ENCODE measurements around the gene CYP46A1.
"Not testable (repeated sequence)": the region's sequence is repeated elsewhere in the genome, so short reads cannot be mapped to it uniquely, and the experiment has no call there.

Gene CYP46A1

DNA sequence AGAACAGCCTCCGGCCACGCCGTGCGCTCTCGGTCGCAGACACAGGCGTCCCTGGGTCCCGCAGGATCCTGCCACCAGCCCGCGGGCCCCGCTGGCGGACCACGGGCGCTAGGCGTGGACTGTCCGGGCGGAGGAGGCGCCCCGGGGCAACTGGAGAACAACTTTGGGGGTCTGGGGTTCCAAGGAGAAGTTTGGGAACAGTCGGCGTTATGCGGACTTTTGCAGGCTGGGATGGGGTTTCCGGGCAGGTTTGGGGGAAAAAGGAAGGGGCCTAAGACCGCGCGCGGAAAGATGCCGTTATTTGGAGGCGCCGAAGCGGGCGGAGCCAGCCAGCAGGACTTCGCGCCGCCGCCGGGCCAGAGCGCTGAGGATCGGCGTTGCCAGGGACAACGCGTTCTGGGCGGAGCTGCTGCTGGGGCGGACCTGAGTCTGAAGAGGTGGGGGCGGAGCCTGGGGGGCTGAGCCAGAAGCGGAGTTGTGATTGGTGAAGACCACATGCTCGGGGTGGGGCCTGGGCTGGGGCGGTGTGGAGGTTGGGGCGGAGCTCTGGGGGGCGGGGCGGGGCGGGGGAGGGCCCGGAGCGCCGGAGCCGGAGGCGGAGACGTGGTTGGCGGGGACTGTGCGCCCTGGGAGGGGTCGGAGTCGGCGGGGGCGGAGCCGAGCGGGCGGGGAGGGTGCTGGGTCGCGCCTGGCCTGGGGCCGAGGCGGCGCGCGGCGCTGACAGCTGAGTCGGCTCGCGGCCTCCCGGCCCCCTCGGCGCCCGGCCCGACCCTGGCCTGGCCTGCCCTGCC, at the start of gene CYP46A1:
CYP46A1 (plus strand) TSS at position 680 of the 791 bp plus-strand sequence. CDS start 120 bp downstream, outside the sequence.
- DNase-seq (ENCODE audit: low read depth, low spot score): no peak

DNA sequence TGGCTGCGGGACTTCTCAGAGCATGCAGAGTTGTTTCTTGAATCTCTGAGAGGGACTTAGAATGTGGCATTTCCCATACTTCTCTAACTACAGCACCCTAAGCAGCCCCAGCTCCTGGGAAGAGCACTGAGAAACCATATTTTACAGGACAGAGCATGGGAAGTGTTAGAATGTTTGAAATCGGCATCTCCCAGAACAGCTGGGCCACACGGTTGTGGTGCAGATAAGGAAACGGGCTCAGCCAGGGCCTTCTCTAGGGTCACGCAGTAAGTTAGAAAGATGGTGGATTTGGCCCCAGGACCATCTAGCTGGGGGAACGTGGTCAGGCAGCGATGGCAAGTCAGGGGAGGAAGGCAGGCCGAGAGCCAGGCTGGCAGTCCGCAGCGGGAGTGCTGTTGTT, 49.7 kb upstream of the CYP46A1 start:
- no peak for DNase-seq (ENCODE audit: low read depth, low spot score)

DNA sequence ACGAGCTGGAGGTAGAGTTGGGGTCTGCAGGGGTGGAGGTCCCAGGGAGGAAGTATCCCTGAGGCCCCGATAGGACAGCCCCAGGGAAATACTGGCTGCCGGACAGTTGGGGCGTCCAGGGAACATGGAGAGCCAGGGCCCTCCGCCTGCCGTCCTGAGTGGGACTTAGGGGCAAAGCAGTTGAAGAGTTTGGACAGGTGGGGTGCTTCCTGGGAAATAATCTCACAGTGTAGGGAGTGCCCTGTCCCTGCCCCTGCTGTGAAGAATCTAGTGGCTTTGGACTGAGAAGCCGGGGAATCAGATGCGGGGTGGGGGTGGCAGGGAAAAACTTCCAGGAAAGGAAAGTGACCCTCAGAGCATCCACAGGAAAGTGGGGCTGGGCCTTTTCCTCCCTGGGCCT, 49.0 kb upstream of the CYP46A1 start:
- no peak for DNase-seq (ENCODE audit: low read depth, low spot score)

DNA sequence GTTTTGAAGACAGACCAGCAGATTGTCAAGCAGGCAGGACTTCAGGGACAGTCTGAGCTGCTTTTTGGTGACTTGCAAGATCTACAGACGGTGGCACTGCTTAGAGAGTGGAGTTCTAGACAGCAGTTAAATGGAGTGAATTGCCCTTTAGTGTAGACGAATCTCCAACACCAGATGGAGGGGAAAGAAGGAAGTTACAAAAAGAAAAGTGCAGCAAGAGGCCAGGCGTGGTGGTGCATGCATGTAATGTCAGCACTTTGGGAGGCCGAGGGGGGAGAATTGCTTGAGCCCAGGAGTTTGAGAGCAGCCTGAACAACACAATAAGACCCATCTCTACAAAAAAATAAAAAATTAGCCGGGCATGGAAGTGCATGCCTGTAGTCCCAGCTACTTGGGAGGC, 47.6 kb upstream of the CYP46A1 start:
- DNase-seq (ENCODE audit: low read depth, low spot score): no peak

DNA sequence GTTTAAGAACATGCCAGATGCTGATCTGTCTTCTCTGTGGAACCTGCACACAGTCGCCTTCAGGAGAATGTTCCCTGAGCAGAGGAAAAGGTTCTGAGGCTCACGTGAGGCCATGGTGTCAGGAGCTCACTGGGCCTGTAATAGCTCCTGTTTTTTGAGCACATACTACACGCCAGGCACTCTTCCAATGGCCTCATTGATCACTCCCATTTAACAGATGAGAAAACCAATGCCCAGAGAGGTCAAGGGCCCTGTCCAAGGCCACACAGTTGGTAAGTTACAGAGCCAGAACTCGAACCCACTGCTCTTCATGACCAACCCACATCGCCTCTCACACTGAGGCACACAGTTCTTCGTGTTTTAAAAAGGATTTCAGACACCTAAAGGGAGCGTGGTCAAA, 46.5 kb upstream of the CYP46A1 start:
- no peak for DNase-seq (ENCODE audit: low read depth, low spot score)

DNA sequence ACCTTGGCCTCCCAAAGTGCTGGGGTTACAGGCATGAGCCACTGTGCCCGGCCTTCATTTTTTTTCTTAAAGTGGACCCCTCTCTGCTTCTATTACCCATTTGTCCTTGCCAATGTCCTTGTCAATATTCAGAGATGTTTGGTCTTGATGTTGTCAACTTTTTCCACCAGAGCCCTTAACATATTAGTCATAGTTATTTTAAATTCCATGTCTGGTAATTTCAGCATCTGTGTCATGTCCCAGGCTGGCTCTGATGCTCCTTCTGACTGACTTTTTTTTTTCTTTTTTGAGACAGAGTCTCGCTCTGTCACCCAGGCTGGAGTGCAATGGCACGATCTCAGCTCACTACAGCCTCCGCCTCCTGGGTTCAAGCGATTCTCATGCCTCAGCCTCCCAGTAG, 41.3 kb upstream of the CYP46A1 start:
- DNase-seq (ENCODE audit: low read depth, low spot score): not testable (repeated sequence)

DNA sequence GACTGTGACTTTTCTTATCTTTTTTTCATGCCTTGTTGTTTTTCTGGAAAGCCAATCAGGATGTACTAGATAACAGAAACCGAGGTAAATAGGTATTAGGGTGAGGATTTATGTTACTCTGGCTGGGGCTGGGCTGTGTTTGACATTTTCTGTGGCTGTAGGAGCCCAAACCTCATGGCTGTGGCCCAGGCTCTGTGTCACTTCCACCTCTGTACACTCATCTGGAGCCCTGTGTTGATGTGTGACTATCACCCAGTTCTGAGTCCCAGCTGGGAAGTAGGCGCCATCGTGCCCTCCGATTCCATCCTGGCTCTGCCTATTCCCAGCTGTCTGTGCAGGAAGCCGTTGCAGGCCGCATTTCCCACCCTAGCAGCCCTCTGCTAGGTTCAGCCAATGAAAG, 40.8 kb upstream of the CYP46A1 start:
- no peak for DNase-seq (ENCODE audit: low read depth, low spot score)

DNA sequence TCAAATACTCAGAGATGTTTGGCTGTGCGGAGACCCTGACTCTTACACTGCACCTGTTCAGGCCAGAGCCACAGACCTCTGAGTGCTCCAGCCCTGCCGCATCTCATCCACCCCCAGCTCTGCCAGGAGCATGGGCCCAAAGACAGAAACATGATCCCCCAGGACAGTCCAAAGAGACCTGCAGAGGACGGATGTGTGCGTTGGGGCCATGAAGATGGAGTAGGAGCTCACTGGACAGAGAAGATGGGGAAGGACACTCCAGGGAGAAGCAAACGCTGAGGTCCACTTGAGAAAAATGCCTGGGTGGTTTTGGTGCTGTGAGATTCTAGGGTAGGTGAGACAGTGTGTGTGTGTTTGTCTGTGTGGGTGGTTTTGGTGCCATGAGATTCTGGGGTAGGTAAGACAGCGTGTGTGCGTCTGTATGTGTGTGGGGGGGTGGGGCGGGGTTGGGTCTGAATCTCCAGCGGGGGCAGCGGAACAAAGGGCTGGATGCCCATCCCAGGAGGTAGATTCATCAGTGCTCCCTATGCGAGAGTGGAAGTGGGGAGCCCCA, 40.0 kb upstream of the CYP46A1 start:
- no peak for DNase-seq (ENCODE audit: low read depth, low spot score)

DNA sequence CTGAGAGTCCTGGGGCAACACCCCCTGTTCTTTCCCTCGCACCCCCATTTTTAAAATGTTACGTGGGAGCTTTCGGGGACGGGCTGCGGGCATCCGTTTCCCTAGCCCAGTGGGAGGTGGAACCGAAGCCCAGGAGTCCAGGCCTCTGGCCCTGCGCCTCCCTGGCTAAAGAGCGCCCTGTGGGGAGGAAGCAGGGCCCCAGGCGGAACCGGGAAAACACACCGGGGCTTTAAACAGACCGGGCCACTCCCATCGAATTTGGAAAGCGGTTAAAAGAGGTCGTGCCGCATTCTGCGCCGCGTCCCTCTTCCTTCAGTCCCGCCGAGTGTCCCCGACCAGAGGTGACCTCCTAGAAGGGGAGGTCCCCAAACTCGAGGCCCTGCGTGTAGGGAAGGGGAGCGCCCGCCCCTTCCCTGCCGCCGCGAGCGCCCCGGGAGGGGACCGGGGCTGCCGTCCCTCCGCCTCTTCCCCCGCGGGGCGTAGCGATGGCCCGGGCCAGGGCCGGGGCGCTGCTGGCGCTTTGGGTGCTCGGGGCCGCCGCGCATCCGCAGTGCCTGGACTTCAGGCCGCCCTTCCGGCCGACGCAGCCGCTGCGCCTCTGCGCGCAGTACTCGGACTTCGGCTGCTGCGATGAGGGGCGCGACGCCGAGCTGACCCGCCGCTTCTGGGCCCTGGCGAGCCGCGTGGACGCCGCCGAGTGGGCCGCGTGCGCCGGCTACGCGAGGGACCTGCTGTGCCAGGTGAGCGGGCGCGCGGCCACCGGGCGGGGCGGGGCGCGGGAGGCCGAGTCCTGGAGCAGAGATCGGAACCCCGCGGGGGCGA, 39.2 kb upstream of the CYP46A1 start, which contains the start of gene HHIPL1:
HHIPL1 (plus strand) TSS at position 407 of the 822 bp plus-strand sequence; CDS start at position 486, 79 bp downstream.
- DNase-seq (ENCODE audit: low read depth, low spot score): no peak

DNA sequence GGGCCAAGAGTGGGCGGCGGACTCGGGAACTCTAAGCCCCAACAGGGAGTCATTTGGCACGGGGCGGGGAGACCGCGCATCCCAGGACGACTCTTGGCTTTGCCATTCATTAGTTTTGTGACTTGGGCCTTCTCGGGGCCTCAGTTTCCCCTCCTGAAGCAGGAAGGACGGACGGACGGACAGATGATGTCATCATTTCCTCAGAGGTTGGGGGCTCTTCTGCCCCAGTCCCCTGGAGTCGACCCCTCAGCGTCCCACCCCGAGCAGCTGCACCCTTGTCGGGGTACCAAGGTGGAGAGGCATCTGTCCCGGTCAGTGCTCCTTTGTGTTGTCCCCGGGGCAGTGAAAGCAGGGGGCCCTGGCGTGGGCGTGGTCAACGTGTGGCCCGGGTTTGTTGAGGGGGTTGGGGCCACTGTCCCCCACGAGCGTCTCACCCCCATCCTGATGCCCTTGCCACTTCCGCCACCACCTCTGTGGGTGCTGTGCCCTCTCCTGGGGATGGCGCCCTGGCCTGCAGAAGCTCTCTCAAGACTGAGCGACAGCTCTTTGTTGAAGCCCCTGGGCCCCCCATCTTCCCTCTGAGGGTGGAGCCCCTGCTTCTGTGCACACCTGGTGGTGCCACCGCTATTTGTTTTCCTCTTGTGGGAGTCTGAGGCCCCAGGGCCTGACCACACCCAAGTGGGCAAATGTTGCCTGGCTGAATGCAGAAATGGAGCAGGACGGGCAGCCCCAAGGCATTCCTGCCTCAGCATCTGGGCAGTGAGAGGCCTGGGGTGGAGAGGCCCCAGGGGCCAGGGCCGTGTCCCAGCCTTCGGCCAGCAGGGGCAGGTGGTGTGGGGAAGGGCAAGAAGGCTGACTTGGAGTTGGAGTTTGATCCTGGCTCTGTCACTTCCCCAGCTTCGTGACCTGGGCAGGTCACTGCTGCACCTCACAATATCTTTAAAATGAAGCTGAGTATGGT, 38.3 kb upstream of the CYP46A1 start:
- DNase-seq (ENCODE audit: low read depth, low spot score): no peak

DNA sequence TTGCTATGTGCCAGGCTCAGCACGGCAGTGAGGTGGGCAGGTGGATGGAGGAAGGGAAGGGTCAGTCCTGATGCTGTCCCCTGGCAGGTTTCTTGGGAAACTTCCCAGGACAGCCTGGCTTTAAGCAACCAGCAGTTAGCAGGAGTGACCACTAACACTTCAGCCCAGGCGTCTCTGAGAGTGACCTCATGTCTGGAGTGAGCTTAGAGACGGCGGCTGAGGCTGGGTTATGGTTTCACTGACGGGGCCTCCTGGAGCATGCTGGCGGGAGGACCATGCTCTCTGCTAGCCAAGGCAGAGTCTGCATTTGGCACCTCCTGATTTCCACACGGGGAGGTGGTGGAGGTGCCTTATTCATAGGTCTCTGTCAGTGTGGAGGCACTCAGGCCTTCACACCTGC, 36.7 kb upstream of the CYP46A1 start:
- DNase-seq (ENCODE audit: low read depth, low spot score): no peak

DNA sequence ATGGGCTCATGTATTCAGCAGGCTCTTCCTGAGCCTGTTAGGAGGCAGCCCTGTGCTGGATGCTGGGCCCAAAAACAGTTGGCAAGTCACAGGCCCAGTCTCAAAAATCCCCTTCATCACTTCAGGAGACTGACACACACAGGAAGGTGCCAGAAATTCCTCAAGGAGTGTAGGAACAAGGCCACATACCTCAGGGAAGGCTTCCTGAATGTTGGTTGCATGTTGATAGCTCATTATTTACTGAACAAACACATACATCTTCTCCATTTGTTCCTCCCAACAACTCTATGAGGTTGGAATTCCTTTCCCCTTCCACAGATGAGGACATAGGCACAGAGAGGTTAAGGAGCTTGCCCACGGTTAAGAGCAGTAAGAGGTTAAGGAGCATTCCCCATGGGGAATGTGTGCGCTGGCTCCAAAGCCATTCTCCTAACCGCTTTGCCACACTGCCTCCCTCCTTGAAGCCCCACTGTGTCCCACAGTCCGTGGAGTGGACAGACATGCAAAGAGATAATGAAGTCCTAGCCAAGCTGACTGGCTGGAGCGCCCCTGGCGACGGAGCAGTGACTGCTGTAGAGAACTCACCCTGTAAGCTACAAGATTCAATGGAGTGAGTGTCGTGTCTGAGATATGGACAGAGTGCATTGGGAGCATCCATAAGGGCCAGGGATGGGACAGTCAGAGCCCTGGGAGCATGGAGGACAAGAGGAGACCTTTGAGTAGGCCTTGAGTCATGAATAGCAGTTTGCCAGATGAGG, 35.9 kb upstream of the CYP46A1 start:
- DNase-seq (ENCODE audit: low read depth, low spot score): no peak

DNA sequence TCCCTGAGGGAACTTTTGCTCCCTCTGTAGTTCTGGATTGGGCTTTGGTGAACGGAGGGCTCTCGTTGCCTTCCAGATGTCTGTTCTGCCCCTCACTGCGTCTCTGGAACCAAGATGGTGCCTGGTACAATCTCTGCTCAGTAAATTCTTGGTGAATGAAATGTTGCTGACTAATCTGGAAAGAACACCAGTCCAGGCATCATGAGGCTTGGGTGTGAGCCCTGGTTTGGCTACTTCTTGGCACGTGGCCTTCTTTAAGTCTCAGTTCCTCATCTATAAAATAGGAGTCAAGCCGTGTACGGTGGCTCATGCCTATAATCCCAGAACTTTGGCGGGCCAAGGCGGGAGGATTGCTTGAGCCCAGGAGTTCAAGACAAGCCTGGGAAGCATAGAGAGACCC, 34.9 kb upstream of the CYP46A1 start:
- DNase-seq (ENCODE audit: low read depth, low spot score): no peak

DNA sequence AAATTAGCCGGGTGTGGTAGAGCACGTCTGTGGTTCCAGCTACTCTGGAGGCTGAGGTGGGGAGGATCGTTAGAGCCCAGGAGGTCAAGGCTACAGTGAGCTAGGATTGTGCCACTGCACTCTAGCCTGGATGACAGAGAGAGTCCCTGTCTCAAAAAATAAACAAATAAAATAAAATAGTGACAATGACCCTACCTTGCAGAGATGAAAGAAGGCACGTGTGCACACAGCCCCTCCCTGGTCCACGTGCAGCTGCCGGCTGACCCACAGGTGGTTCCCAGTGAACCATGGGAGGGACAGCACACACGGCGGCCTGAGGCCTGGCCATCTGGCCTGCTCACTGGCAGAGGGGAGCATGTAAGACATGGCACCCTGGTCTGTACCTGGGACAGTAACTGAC, 34.5 kb upstream of the CYP46A1 start:
- DNase-seq (ENCODE audit: low read depth, low spot score): no peak

DNA sequence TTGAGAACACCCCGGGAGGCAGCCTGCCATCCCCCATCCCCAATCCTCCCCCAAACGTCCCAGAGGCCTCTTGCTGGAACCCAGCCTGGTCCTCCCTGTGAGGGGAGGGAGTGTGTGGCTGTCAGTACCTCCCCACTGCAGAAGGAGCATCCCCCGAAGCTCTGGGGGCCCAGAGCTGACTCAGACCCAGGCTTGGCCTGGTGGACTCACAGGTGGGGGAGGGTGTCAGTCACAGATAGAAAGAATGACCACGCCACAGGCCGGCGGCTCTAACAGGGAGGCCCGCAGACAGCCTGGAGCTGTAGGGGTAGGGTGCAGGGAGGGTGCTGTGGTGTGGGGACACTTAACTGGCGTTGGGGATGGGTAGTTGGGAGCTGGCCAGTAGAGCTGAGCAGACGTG, 33.9 kb upstream of the CYP46A1 start:
- no peak for DNase-seq (ENCODE audit: low read depth, low spot score)

DNA sequence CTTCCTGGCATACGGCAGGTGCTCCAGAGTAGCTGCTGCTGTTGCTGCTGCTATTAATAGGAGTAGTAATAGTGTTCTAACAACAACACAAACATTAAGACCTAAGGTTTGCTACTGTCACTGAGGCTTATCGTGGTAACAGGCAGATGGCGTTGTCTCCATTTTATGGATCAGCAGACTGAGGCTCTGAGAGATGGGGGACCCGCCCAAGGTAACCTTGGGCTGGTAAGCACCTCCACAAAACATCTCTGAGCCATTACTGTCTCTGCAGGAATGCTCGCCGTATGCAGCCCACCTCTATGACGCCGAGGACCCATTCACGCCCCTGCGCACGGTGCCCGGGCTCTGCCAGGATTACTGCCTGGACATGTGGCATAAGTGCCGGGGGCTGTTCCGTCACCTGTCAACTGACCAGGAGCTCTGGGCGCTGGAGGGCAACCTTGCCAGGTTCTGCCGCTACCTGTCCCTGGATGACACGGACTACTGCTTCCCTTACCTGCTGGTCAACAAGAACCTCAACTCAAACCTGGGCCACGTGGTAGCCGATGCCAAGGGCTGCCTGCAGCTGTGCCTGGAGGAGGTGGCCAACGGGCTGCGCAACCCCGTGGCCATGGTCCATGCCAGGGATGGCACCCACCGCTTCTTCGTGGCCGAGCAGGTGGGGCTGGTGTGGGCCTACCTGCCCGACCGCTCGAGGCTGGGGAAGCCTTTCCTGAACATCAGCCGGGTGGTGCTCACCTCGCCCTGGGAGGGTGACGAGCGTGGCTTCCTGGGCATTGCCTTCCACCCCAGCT, 31.9 kb upstream of the CYP46A1 start:
- no peak for DNase-seq (ENCODE audit: low read depth, low spot score)

DNA sequence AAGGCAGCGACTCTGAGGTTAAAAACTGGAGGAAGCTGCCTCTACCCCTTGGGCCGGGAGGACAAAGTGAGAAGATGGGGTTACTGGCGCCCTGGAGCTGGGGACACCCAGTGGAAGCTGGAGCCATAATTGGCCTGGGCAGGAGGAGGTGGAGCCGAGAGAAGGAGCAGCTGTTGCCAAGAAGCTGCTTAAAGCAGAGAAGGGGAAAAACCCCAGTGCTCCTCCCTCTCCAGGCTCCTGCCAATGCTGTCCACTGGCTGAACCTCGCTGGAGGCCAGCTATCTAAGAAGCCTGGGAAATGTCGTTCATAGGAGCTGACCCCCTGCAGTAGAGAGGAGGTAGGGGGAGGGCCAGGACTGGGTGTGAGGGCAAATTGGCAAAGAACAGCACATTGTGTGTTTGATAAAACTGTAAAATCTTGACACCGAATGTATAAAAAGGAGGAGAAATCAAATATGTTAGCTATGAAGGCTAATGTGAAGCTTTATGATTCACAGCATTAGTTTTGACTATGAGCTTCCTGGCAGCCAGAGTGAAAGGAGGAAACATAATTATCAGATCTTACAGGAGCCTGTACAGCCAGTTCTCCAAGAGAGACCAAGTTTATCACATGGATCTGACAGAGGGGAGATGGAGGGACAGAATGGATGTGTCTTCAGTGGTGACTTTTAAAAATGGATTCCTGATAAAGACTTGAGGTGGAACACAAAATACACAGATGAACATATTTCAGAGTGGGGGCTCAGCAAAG, 29.7 kb upstream of the CYP46A1 start:
- no peak for DNase-seq (ENCODE audit: low read depth, low spot score)

DNA sequence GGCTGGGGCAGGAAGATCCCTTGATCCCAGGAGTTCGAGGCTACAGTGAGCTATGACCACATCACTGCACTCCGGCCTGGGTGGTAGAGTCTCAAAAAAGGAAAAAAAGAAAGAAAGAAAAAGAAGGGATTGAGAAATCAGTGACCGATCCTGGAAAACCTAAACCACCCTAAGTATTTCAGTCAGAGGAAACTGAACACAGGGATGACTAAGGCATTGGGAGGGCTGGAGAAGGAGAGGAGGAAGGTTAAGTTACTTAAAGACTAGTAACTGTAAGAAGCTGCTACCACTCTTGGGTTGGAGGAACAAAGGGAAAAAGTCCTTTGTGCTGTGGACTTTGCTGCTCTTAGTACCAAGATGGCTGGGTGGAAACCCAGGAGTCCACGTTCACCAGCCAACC, 28.6 kb upstream of the CYP46A1 start:
- DNase-seq (ENCODE audit: low read depth, low spot score): no peak

DNA sequence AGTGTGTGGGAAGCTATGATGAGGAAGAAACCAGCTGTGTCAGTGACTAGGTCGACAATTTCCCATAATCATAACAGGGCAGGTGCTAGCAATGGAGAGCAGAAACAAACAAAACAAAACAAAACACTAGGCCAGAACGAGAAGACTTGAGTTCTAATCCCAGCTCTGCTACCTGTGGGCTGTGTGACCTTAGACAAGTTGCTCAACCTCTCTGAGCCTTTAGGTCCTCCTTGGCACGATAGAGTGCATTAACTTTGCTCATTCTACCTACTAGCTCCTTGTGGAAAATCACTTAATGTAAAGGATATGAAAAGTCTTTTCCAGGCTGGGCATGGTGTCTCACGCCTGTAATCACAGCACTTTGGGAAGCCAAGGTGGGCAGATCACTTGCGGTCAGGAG, 27.9 kb upstream of the CYP46A1 start:
- no peak for DNase-seq (ENCODE audit: low read depth, low spot score)
